ENCODE data around the gene ZNF37A.
A peak's percentile ranks its signal among the peaks of the same experiment; 100 is the strongest.
"Not testable (repeated sequence)": the region's sequence is repeated elsewhere in the genome, so short reads cannot be mapped to it uniquely, and the experiment has no call there.

The ZNF37A gene

GRCh38 chr10:38094158-38094926 is at the start of gene ZNF37A:
ZNF37A (plus strand) TSS chr10:38094337; CDS start chr10:38096618, 2,281 bp downstream.
- peak; percentile 87 for FAIRE-seq
- DNase-seq (ENCODE audit: insufficient read length, low spot score) = peak; percentile 50
- peak; percentile 34 for TF ChIP-seq POLR2A (IDR thresholded peaks at IDR 0.05; ENCODE audit: low read depth, low read length)

- TF ChIP-seq POLR2A (IDR thresholded peaks at IDR 0.05; ENCODE audit: low read depth, low read length) = no peak
- no peak for DNase-seq (ENCODE audit: insufficient read length, low spot score)
- no peak for FAIRE-seq
Observed at GRCh38 chr10:38045129-38045528, 49.0 kb upstream of the ZNF37A start.

GRCh38 chr10:38047666-38048065 is 46.5 kb upstream of the ZNF37A start:
- FAIRE-seq = peak; percentile 58

GRCh38 chr10:38050212-38050611 is 43.9 kb upstream of the ZNF37A start:
- DNase-seq (ENCODE audit: insufficient read length, low spot score) (no peak), FAIRE-seq (no peak)
- no peak for TF ChIP-seq POLR2A (IDR thresholded peaks at IDR 0.05; ENCODE audit: low read depth, low read length)

More at GRCh38 chr10:38047666-38048065, 46.5 kb upstream of the ZNF37A start:
- DNase-seq (ENCODE audit: insufficient read length, low spot score) = no peak
- TF ChIP-seq POLR2A (IDR thresholded peaks at IDR 0.05; ENCODE audit: low read depth, low read length) = no peak

GRCh38 chr10:38054361-38054797 is 39.8 kb upstream of the ZNF37A start:
- no peak for FAIRE-seq
- DNase-seq (ENCODE audit: insufficient read length, low spot score) = no peak

GRCh38 chr10:38055274-38055894 is 38.8 kb upstream of the ZNF37A start:
- DNase-seq (ENCODE audit: insufficient read length, low spot score); FAIRE-seq: not testable (repeated sequence)

More at GRCh38 chr10:38054361-38054797, 39.8 kb upstream of the ZNF37A start:
- no peak for TF ChIP-seq POLR2A (IDR thresholded peaks at IDR 0.05; ENCODE audit: low read depth, low read length)

- FAIRE-seq (peak; percentile 84), DNase-seq (ENCODE audit: insufficient read length, low spot score) (peak; percentile 26)
Observed at GRCh38 chr10:38069663-38070062, 24.5 kb upstream of the ZNF37A start.

- no peak for FAIRE-seq
- no peak for DNase-seq (ENCODE audit: insufficient read length, low spot score)
Observed at GRCh38 chr10:38070501-38070900, 23.6 kb upstream of the ZNF37A start.

GRCh38 chr10:38072552-38072951 is 21.6 kb upstream of the ZNF37A start:
- TF ChIP-seq POLR2A (IDR thresholded peaks at IDR 0.05; ENCODE audit: low read depth, low read length) = no peak
- FAIRE-seq (no peak), DNase-seq (ENCODE audit: insufficient read length, low spot score) (no peak)

More at GRCh38 chr10:38070501-38070900, 23.6 kb upstream of the ZNF37A start:
- TF ChIP-seq POLR2A (IDR thresholded peaks at IDR 0.05; ENCODE audit: low read depth, low read length) = no peak

GRCh38 chr10:38076687-38077086 is 17.4 kb upstream of the ZNF37A start:
- no peak for FAIRE-seq
- no peak for TF ChIP-seq POLR2A (IDR thresholded peaks at IDR 0.05; ENCODE audit: low read depth, low read length)
- DNase-seq (ENCODE audit: insufficient read length, low spot score) = no peak

GRCh38 chr10:38093318-38093717 is 819 bp upstream of the ZNF37A start:
- FAIRE-seq; DNase-seq (ENCODE audit: insufficient read length, low spot score): not testable (repeated sequence)

GRCh38 chr10:38093816-38094157 is 350 bp upstream of the ZNF37A start:
- FAIRE-seq (no peak), DNase-seq (ENCODE audit: insufficient read length, low spot score) (no peak)
- no peak for TF ChIP-seq POLR2A (IDR thresholded peaks at IDR 0.05; ENCODE audit: low read depth, low read length)

- TF ChIP-seq POLR2A (IDR thresholded peaks at IDR 0.05; ENCODE audit: low read depth, low read length) = no peak
- FAIRE-seq (no peak), DNase-seq (ENCODE audit: insufficient read length, low spot score) (no peak)
Observed at GRCh38 chr10:38094927-38095574, 914 bp downstream of the ZNF37A start.

- TF ChIP-seq POLR2A (IDR thresholded peaks at IDR 0.05; ENCODE audit: low read depth, low read length) = no peak
- FAIRE-seq (no peak), DNase-seq (ENCODE audit: insufficient read length, low spot score) (no peak)
Observed at GRCh38 chr10:38102880-38103279, 8.7 kb downstream of the ZNF37A start.

- DNase-seq (ENCODE audit: insufficient read length, low spot score) = no peak
- no peak for TF ChIP-seq POLR2A (IDR thresholded peaks at IDR 0.05; ENCODE audit: low read depth, low read length)
- no peak for FAIRE-seq
Observed at GRCh38 chr10:38103756-38104155, 9.6 kb downstream of the ZNF37A start.
